Liver (tissue), 3 donors: ENCODE results near the gene KIAA1217.

ENCODE experiments used
- CTCF ChIP-seq: fragments of 150-350 bp; IDR thresholded peaks from 2 replicates; pipeline ENCODE4 v1.5.1; 2017; ENCODE audit warnings: improper control_type of control experiment, low read depth, low read length; ENCODE audit not compliant: missing input control
- EGR1 ChIP-seq, 2 donors: IDR thresholded peaks; 2 replicates each; pipeline ENCODE4 v1.6.1; 2016 to 2018; ENCODE audit warnings: antibody characterized with exemption in 2 of 2, low read depth in 2 of 2
- FOXA1 ChIP-seq: IDR thresholded peaks from 2 replicates; pipeline ENCODE4 v1.6.1; 2016; ENCODE audit warnings: antibody characterized with exemption
- GABPA ChIP-seq, 2 donors: IDR thresholded peaks in 1 of 2; conservative IDR thresholded peaks in 1 of 2; 2 replicates each; pipeline ENCODE4 v1.6.1; 2016; ENCODE audit warnings: antibody characterized with exemption in 2 of 2, mild to moderate bottlenecking in 1 of 2, moderate library complexity in 1 of 2
- RXRA ChIP-seq, 2 donors: IDR thresholded peaks; 2 replicates each; pipeline ENCODE4 v1.6.1; 2017 to 2018; ENCODE audit warnings: antibody characterized with exemption in 2 of 2, mild to moderate bottlenecking in 1 of 2
- SP1 ChIP-seq: IDR thresholded peaks from 2 replicates; pipeline ENCODE4 v1.6.1; 2018; ENCODE audit warnings: antibody characterized with exemption, mild to moderate bottlenecking
- YY1 ChIP-seq: IDR thresholded peaks from 2 replicates; pipeline ENCODE4 v1.6.1; 2016; ENCODE audit warnings: antibody characterized with exemption, mild to moderate bottlenecking
- donor health status: healthy.
- donor health status: healthy.

- TF ChIP-seq SP1 (no peak), CTCF (no peak), EGR1 (IDR thresholded peaks at IDR 0.05; ENCODE audit: low read depth in 2 of 2) (no peak), GABPA (IDR thresholded peaks at IDR 0.05 in 1 of 2, conservative IDR thresholded peaks at IDR 0.05 in 1 of 2) (no peak), FOXA1 (no peak), YY1 (no peak), RXRA (IDR thresholded peaks at IDR 0.05) (no peak)
Measured at GRCh38 chr10:24255881-24256311, 47.0 kb downstream of the KIAA1217 start.
